ENCODE data around the gene B3GNT3. TPM values are rescaled to one million over a fixed set of nuclear protein-coding genes. Genes with fewer than 3 reads are reported as not detected.

B3GNT3 gene
- total and polyA plus RNA-seq, 2 of the 8 experiments (the other 6 are each of a cell fraction or from before 2014, with no cell fraction given), result 1.5 TPM

DNA sequence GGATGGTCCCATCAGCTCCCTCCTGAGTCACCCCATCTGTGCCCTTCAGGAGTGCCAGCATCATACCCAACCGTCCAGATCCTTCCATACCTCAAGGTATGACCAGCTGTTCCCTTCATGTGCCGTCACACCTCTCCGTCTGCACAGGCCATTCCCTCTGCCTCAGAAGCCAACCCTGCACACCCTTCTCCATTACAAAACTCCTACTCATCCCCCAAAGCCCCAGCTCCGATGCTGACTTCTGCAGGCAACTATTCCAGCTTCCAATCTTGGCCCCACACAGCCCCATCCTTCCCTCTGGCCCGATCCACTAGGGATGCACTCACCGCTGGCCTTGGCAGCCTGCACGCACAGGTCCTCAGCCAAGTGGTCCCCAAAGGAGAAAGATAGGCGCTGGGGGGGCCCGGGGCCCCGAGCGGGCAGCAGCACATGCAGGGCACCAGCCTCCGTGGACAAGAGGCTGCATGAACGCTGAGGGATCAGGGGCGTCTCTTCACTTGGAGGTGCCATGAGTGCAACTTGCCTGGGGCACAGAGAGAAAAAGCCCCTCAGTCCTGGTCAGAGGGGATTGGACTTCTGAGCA is 49.1 kb downstream of the B3GNT3 start (continued):
- TF ChIP-seq, protein P1, sequence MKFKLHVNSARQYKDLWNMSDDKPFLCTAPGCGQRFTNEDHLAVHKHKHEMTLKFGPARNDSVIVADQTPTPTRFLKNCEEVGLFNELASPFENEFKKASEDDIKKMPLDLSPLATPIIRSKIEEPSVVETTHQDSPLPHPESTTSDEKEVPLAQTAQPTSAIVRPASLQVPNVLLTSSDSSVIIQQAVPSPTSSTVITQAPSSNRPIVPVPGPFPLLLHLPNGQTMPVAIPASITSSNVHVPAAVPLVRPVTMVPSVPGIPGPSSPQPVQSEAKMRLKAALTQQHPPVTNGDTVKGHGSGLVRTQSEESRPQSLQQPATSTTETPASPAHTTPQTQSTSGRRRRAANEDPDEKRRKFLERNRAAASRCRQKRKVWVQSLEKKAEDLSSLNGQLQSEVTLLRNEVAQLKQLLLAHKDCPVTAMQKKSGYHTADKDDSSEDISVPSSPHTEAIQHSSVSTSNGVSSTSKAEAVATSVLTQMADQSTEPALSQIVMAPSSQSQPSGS (IDR thresholded peaks at IDR 0.05; ENCODE audit: low read length), result no peak
- TF ChIP-seq CTBP2 (IDR thresholded peaks at IDR 0.05; ENCODE audit: borderline replicate concordance, insufficient read depth, insufficient read length, low read length) (no peak), SAP30 (IDR thresholded peaks at IDR 0.05; ENCODE audit: insufficient read depth, insufficient replicate concordance, low read length) (no peak), TBP (IDR thresholded peaks at IDR 0.05; ENCODE audit: low read depth, low read length) (no peak), GTF2F1 (IDR thresholded peaks at IDR 0.05; ENCODE audit: borderline replicate concordance, low read depth, low read length) (no peak), ASH2L (IDR thresholded peaks at IDR 0.05; ENCODE audit: low read length) (no peak), RAD21 (IDR thresholded peaks at IDR 0.05 in 1 of 2, conservative IDR thresholded peaks at IDR 0.05 in 1 of 2; ENCODE audit: low read depth in 2 of 2, low read length in 2 of 2) (no peak), RBBP5 (IDR thresholded peaks at IDR 0.05; ENCODE audit: borderline replicate concordance, low read depth, low read length) (no peak)
